ENCODE measurements around the gene SMIM36. TPM values are rescaled to one million over a fixed set of nuclear protein-coding genes. Genes with fewer than 3 reads are reported as not detected.

Gene SMIM36
- total and polyA plus RNA-seq, 2 of the 8 experiments (the other 6 are each of a cell fraction or from before 2014, with no cell fraction given) = not detected

DNA sequence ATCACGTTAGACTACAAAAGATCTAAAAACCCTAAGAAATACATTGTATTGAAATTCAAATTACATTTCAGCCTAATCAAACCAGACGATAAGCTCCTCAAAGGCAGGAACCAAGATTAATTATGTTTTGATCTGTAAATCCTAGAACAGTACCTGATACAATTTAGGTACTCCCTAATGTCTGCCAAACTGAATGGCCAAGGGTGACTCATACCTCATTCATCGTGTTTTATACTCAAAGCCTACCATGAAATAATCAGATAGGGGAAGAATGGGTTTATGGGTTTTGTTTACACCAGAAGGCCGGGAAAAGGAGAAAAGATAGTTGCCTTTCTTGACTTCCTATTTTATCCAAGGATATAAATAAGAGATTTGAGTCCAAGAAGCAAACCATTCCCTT, 108.9 kb downstream of the SMIM36 start:
- no peak overlapping the region for H2BK120ac ChIP-seq (replicated peaks; ENCODE audit: low read depth, low read length)
- H3K56ac ChIP-seq (replicated peaks; ENCODE audit: insufficient read length, low read depth, low read length) = no peak overlapping the region
- TF ChIP-seq EZH2 (IDR thresholded peaks at IDR 0.05; ENCODE audit: low read depth, low read length, severe bottlenecking) (no peak), CBX5 (IDR thresholded peaks at IDR 0.05; ENCODE audit: low read depth, low read length) (no peak), JUN (IDR thresholded peaks at IDR 0.05; ENCODE audit: low read depth, low read length) (no peak), KDM4A (IDR thresholded peaks at IDR 0.05; ENCODE audit: low read depth, low read length, severe bottlenecking) (no peak), KDM1A (IDR thresholded peaks at IDR 0.05; ENCODE audit: borderline replicate concordance, low read length) (no peak), SRF (IDR thresholded peaks at IDR 0.05; ENCODE audit: low read depth, low read length) (no peak), NANOG (IDR thresholded peaks at IDR 0.05; ENCODE audit: insufficient read depth, low read depth, low read length, poor library complexity, severe bottlenecking) (no peak)
- H3K18ac ChIP-seq (ENCODE audit: extremely low read depth, low read length) = no peak overlapping the region
- no peak overlapping the region for H4K8ac ChIP-seq (ENCODE audit: extremely low read depth, insufficient read depth, low read length)
- H3K4ac ChIP-seq (replicated peaks; ENCODE audit: insufficient read length, low read depth, low read length) = no peak overlapping the region
- WGBS, 2 experiments (ENCODE audit: extremely low coverage in 1 of 2, insufficient coverage in 1 of 2, insufficient read length in 1 of 2, insufficient replicate concordance in 2 of 2, low coverage in 1 of 2, low lambda C conversion rate in 2 of 2, missing lambda C conversion rate in 1 of 2) = 97% methylated on average over 4 of the region's 4 CpGs; no CpG with 5 or more reads in 1 of the 2 experiments
- no peak overlapping the region for H2BK20ac ChIP-seq (ENCODE audit: low read length)
- no peaks in the 10 kb centered on the region for H3K27me3 ChIP-seq (replicated peaks in 1 of 4; ENCODE audit: control insufficient read depth in 3 of 4, extremely low read depth in 1 of 4, insufficient read depth in 3 of 4, low read length in 3 of 4)
- no peaks in the 10 kb centered on the region for H3K79me2 ChIP-seq (ENCODE audit: control insufficient read depth in 1 of 2, insufficient read depth in 2 of 2, low read length in 2 of 2)
- H2BK15ac ChIP-seq (ENCODE audit: low read length) = no peak overlapping the region
- no peak overlapping the region for H4K91ac ChIP-seq (replicated peaks; ENCODE audit: insufficient read length, low read length)
- no peak overlapping the region for H3K14ac ChIP-seq (ENCODE audit: insufficient read length)
- H4K5ac ChIP-seq (ENCODE audit: insufficient read length, low read depth, low read length) = no peak overlapping the region
- H3K4me2 ChIP-seq (ENCODE audit: insufficient read depth in 1 of 2, low read depth in 2 of 2, low read length in 2 of 2) = no peak overlapping the region
- H3K9ac ChIP-seq (replicated peaks in 1 of 4; ENCODE audit: extremely low read depth in 1 of 4, low read depth in 3 of 4, low read length in 3 of 4) = no peak overlapping the region
- ChIA-PET CTCF (ENCODE audit: partially characterized antibody) (no interaction called here), POLR2A (ENCODE audit: partially characterized antibody) (no interaction called here)
- H3K23ac ChIP-seq (ENCODE audit: insufficient read length) = no peak overlapping the region
- no peak for FAIRE-seq
- H4K20me1 ChIP-seq (replicated peaks in 1 of 2; ENCODE audit: control insufficient read depth in 1 of 2, insufficient read depth in 2 of 2, low read length in 2 of 2) = no peaks in the 10 kb centered on the region
- no peaks in the 10 kb centered on the region for H3K79me1 ChIP-seq (ENCODE audit: low read depth, low read length)
- no peak overlapping the region for H2BK5ac ChIP-seq (ENCODE audit: low read depth, low read length)
- H3K4me3 ChIP-seq (ENCODE audit: extremely low read depth in 1 of 4, insufficient read depth in 2 of 4, low read depth in 3 of 4, low read length in 4 of 4) = no peak overlapping the region
- no peak overlapping the region for H3K27ac ChIP-seq (ENCODE audit: low read depth, low read length)
- H3K23me2 ChIP-seq (ENCODE audit: low read depth, low read length) = no peaks in the 10 kb centered on the region
- no peak overlapping the region for H2BK12ac ChIP-seq (ENCODE audit: low read depth, low read length)
- peaks cover 3 to 58% (median 22%) of the 10 kb centered on the region in 4 experiments for H3K36me3 ChIP-seq (ENCODE audit: control insufficient read depth in 2 of 4, insufficient read depth in 4 of 4, low read length in 3 of 4)
- no peaks in the 10 kb centered on the region for H3K4me1 ChIP-seq (replicated peaks in 1 of 4; ENCODE audit: control insufficient read depth in 3 of 4, insufficient read depth in 4 of 4, low read length in 3 of 4)
- H2AK5ac ChIP-seq (ENCODE audit: low read depth, low read length) = no peak overlapping the region
- H2AFZ ChIP-seq (ENCODE audit: low read length) = no peak overlapping the region
- no peaks in the 10 kb centered on the region for H3K9me3 ChIP-seq (ENCODE audit: insufficient read depth in 2 of 2, low read depth in 1 of 2, low read length in 1 of 2)
- no peak for DNase-seq (ENCODE audit: low read depth in 1 of 2, low spot score in 2 of 2)

Measured in H1 (cell line).